ENCODE results near the gene MRPS2. TPM values are rescaled to one million over a fixed set of nuclear protein-coding genes. Genes with fewer than 3 reads are reported as not detected.
A peak's percentile ranks its signal among the peaks of the same experiment; 100 is the strongest.

MRPS2 gene
- total RNA-seq, 3 donors from 2014 or later (not counting 1 experiment from before 2014, with no cell fraction given) = 15.6 to 26.7 (median 24.7) TPM

GRCh38 chr9:135479469-135480052 lies 20.9 kb upstream of the MRPS2 start, which contains the start of gene PPP1R26:
Gene PPP1R26, plus strand, starts transcription at chr9:135479782. Its CDS starts 4,729 bp downstream, at chr9:135484511.
- Mint-ChIP-seq H3K4me3 (peak within 1 kb of the TSS; percentile 97), H3K36me3 (no peaks in the 10 kb centered on the region), H3K9me3 (no peaks in the 10 kb centered on the region), H3K27ac (peak within 1 kb of the TSS; percentile 53 to 79), H3K4me1 (peaks cover 5 to 9% of the 10 kb centered on the region in 2 donors), H3K27me3 (ENCODE audit: low read depth in 2 of 2) (peaks cover 0 to 8% of the 10 kb centered on the region in 2 donors)
- TF ChIP-seq, protein P1, sequence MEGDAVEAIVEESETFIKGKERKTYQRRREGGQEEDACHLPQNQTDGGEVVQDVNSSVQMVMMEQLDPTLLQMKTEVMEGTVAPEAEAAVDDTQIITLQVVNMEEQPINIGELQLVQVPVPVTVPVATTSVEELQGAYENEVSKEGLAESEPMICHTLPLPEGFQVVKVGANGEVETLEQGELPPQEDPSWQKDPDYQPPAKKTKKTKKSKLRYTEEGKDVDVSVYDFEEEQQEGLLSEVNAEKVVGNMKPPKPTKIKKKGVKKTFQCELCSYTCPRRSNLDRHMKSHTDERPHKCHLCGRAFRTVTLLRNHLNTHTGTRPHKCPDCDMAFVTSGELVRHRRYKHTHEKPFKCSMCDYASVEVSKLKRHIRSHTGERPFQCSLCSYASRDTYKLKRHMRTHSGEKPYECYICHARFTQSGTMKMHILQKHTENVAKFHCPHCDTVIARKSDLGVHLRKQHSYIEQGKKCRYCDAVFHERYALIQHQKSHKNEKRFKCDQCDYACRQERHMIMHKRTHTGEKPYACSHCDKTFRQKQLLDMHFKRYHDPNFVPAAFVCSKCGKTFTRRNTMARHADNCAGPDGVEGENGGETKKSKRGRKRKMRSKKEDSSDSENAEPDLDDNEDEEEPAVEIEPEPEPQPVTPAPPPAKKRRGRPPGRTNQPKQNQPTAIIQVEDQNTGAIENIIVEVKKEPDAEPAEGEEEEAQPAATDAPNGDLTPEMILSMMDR (IDR thresholded peaks at IDR 0.05) = no peak
- H3K27me3 ChIP-seq (ENCODE audit: control insufficient read depth, insufficient read depth, low read length) = no peaks in the 10 kb centered on the region
- no peak within 1 kb of the TSS for H3K27ac ChIP-seq (ENCODE audit: low read length)
- peaks cover 23% of the 10 kb centered on the region for H3K4me1 ChIP-seq (ENCODE audit: control insufficient read depth, insufficient read depth, low read length)
- H3K36me3 ChIP-seq (ENCODE audit: control insufficient read depth, insufficient read depth, low read length) = no peaks in the 10 kb centered on the region
- intact Hi-C loops (cut with micrococcal nuclease) = no loop called here
- ATAC-seq (peak; percentile 6 to 24 (median 16)), DNase-seq (no peak)
- peak within 1 kb of the TSS; percentile 56 for H3K4me3 ChIP-seq (ENCODE audit: low read length)
- H3K9me3 ChIP-seq (ENCODE audit: control insufficient read depth, insufficient read depth, low read length) = no peaks in the 10 kb centered on the region
- WGBS (ENCODE audit: insufficient coverage) = under 1% methylated on average over 99 of the region's 103 CpGs

DNA sequence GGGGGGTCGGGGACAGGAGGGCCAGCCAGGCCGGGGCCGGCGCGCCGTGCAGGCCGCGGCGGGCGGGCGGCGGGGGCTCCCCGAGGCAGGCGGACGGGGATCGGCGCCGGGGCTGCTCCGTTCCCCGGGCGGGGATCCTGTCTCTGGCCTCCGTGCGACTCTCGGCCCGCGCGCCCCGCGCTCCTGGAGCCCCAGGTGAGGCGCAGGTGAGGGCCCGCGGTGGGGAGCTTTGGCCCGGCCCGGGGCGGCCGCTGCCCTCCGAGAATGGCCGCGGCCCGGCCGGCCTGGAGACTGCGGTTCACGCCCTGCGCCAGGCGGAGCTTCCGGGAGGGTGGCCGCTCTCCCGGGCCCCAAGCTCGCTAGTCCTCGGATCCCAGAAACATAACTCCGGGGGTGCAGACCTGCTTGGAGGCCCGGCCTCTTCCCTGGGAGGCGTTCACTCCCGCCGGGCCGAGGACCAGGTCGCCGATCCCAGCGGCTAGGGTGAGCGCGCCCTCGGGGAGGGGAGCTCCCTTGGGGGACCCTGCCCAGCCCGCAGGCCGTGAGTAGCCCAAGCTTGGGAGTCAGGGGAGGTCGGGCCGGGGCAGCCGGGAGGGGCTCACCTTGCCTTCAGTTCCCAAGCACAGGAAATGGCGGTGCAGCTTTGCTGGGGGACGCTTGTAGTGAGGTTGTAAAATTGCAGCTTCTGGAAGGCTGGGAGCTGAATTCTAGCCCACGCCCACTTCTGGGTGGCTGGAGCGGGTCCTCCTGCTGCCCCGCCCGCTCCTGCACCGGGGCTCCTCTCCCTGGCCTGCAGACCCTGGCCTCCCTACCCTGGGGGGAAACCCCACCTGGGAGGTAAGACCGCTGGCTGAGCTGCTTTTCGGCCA lies 20.2 kb upstream of the MRPS2 start:
- H3K9me3 ChIP-seq (ENCODE audit: control insufficient read depth, insufficient read depth, low read length) = no peaks in the 10 kb centered on the region
- Mint-ChIP-seq H3K27me3 (ENCODE audit: low read depth in 2 of 2) (peaks cover 0 to 8% of the 10 kb centered on the region in 2 donors), H3K9me3 (no peaks in the 10 kb centered on the region), H3K36me3 (no peaks in the 10 kb centered on the region), H3K27ac (no peak overlapping the region), H3K4me3 (peak overlapping the region; percentile 61), H3K4me1 (peaks cover 5 to 9% of the 10 kb centered on the region in 2 donors)
- intact Hi-C loops (cut with micrococcal nuclease) = no loop called here
- ATAC-seq (peak; percentile 16 to 46 (median 35)), DNase-seq (peak in 1 of 2 donors; percentile 24)
- H3K36me3 ChIP-seq (ENCODE audit: control insufficient read depth, insufficient read depth, low read length) = peaks cover 2% of the 10 kb centered on the region
- under 1% methylated on average over 76 of the region's 76 CpGs for WGBS (ENCODE audit: insufficient coverage)
- H3K4me3 ChIP-seq (ENCODE audit: low read length) = peak overlapping the region; percentile 56
- peaks cover 23% of the 10 kb centered on the region for H3K4me1 ChIP-seq (ENCODE audit: control insufficient read depth, insufficient read depth, low read length)
- TF ChIP-seq, protein P1 (IDR thresholded peaks at IDR 0.05) = no peak
- no peak overlapping the region for H3K27ac ChIP-seq (ENCODE audit: low read length)
- H3K27me3 ChIP-seq (ENCODE audit: control insufficient read depth, insufficient read depth, low read length) = no peaks in the 10 kb centered on the region

- H3K27me3 Mint-ChIP-seq (ENCODE audit: low read depth in 2 of 2) = peaks cover 0 to 2% of the 10 kb centered on the region in 2 donors
- intact Hi-C loops (cut with micrococcal nuclease) = no loop called here
Observed at GRCh38 chr9:135480940-135481310, 19.6 kb upstream of the MRPS2 start.

More at GRCh38 chr9:135480940-135481310, 19.6 kb upstream of the MRPS2 start:
- peak overlapping the region; percentile 56 for H3K4me3 ChIP-seq (ENCODE audit: low read length)
- no peak overlapping the region for H3K27ac ChIP-seq (ENCODE audit: low read length)
- no peak overlapping the region for H3K27ac Mint-ChIP-seq
- ATAC-seq (peak in 2 of 3 donors; percentile 26 to 32), DNase-seq (peak in 1 of 2 donors; percentile 27)
- whole genome bisulfite sequencing (ENCODE audit: insufficient coverage) = 39% methylated on average over 11 of the region's 11 CpGs
- no peaks in the 10 kb centered on the region for H3K36me3 Mint-ChIP-seq
- H3K4me3 Mint-ChIP-seq = peak overlapping the region; percentile 61
- H3K4me1 Mint-ChIP-seq = peaks cover 5 to 9% of the 10 kb centered on the region in 2 donors
- no peaks in the 10 kb centered on the region for H3K9me3 ChIP-seq (ENCODE audit: control insufficient read depth, insufficient read depth, low read length)
- TF ChIP-seq, protein P1 (IDR thresholded peaks at IDR 0.05) = no peak
- peaks cover 23% of the 10 kb centered on the region for H3K4me1 ChIP-seq (ENCODE audit: control insufficient read depth, insufficient read depth, low read length)
- H3K36me3 ChIP-seq (ENCODE audit: control insufficient read depth, insufficient read depth, low read length) = peaks cover 5% of the 10 kb centered on the region
- no peaks in the 10 kb centered on the region for H3K9me3 Mint-ChIP-seq
- H3K27me3 ChIP-seq (ENCODE audit: control insufficient read depth, insufficient read depth, low read length) = no peaks in the 10 kb centered on the region

Data from natural killer cell (primary cell).